ENCODE results near the gene MISP3. TPM values are rescaled to one million over a fixed set of nuclear protein-coding genes. Genes with fewer than 3 reads are reported as not detected.

Gene MISP3
- total RNA-seq, 1 experiment from 2014 or later: 3.2 TPM

DNA sequence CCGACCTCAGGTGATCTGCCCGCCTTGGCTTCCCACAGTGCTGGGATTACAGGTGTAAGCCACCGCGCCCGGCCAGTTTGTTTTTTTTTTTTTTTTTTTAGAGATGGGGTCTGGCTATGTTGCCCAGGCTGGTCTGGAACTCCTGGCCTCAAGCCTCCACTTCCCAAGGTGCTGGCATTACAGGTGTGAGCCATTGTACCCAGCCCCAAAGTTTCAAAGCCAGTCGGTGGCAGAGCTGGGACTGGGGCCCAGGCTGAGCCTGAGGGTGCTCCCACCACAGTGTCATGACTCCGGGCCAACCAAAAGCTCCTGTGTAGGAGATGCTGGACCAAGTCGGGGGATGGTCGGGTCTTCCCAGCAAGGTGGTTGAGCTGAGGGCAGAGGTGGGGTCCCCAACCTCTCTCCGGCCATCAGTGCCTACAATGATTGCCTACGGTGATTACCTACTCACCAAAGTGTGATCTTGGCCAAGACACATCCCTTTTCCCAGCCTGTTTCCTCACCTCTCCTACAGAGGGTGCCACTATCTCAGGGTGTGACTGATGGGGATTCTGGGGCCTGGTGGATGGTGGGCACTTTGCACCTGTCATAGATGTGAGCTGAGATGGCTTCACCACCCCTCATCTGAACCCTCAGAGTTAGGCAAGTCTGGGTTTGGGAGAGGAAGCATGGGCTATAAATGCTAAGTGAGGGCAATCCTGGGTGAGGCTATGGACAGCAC lies 23.8 kb downstream of the MISP3 start:
- H3K4me1 Mint-ChIP-seq: peaks cover 8% of the 10 kb centered on the region
- peaks cover 13% of the 10 kb centered on the region for H3K9me3 Mint-ChIP-seq
- TF ChIP-seq ZBTB43 (CRISPR knock-in tag; IDR thresholded peaks at IDR 0.05) (no peak), NFE2L1 (CRISPR knock-in tag; IDR thresholded peaks at IDR 0.05) (no peak), ZNF121 (CRISPR knock-in tag; IDR thresholded peaks at IDR 0.05) (peak; percentile 78), ELF4 (CRISPR knock-in tag; IDR thresholded peaks at IDR 0.05; ENCODE audit: low read depth) (no peak), USF2 (CRISPR knock-in tag; IDR thresholded peaks at IDR 0.05) (no peak)
- ChIA-PET CTCF (interaction anchor here (0.6 to 2.2 kb wide), 9 partner anchors 11 to 391 kb away, joined by 3 to 19 read pairs (median 5); partner anchors contain the start of genes ASF1B and PRKACA), POLR2A (no interaction called here)
- peak; percentile 66 for ATAC-seq
- peaks cover 22% of the 10 kb centered on the region for H3K27me3 Mint-ChIP-seq (ENCODE audit: low read depth)
- H3K36me3 Mint-ChIP-seq: peaks cover 12% of the 10 kb centered on the region
- H3K4me3 Mint-ChIP-seq: no peak overlapping the region
- no peak for DNase-seq (ENCODE audit: low spot score)
- peak overlapping the region; percentile 9; the same call in 1 of the 2 replicates for H3K27ac Mint-ChIP-seq

- Mint-ChIP-seq H3K4me3 (no peak overlapping the region), H3K4me1 (no peaks in the 10 kb centered on the region), H3K27me3 (ENCODE audit: low read depth) (peaks cover 19% of the 10 kb centered on the region), H3K36me3 (peaks cover 12% of the 10 kb centered on the region), H3K9me3 (peaks cover 13% of the 10 kb centered on the region), H3K27ac (no peak overlapping the region)
- TF ChIP-seq SMAD4 (CRISPR knock-in tag; IDR thresholded peaks at IDR 0.05) (no peak), TCF7 (CRISPR knock-in tag; IDR thresholded peaks at IDR 0.05; ENCODE audit: low read depth) (no peak), ZBTB21 (CRISPR knock-in tag; IDR thresholded peaks at IDR 0.05; ENCODE audit: borderline replicate concordance) (no peak)
- TF ChIP-seq, protein P1, sequence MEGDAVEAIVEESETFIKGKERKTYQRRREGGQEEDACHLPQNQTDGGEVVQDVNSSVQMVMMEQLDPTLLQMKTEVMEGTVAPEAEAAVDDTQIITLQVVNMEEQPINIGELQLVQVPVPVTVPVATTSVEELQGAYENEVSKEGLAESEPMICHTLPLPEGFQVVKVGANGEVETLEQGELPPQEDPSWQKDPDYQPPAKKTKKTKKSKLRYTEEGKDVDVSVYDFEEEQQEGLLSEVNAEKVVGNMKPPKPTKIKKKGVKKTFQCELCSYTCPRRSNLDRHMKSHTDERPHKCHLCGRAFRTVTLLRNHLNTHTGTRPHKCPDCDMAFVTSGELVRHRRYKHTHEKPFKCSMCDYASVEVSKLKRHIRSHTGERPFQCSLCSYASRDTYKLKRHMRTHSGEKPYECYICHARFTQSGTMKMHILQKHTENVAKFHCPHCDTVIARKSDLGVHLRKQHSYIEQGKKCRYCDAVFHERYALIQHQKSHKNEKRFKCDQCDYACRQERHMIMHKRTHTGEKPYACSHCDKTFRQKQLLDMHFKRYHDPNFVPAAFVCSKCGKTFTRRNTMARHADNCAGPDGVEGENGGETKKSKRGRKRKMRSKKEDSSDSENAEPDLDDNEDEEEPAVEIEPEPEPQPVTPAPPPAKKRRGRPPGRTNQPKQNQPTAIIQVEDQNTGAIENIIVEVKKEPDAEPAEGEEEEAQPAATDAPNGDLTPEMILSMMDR (IDR thresholded peaks at IDR 0.05): 0 out of 2 replicates have a peak, but pooled peaks have one; percentile 6
- DNase-seq (ENCODE audit: low spot score) (peak; percentile 53), ATAC-seq (peak; percentile 69)
- CTCF ChIA-PET: interaction anchor here (1.1 kb wide), 1 partner anchor 26 kb away, joined by 3 read pairs; the partner anchor contains the start of gene MISP3
- POLR2A ChIA-PET: no interaction called here
These were observed 25.1 kb downstream of the MISP3 start for GRCh38 chr19:14097532-14098151.

GRCh38 chr19:14101003-14101545 lies 28.5 kb downstream of the MISP3 start:
- ATAC-seq: no peak
- no peaks in the 10 kb centered on the region for H3K4me1 Mint-ChIP-seq
- no peaks in the 10 kb centered on the region for H3K9me3 Mint-ChIP-seq
- H3K27me3 Mint-ChIP-seq (ENCODE audit: low read depth): no peaks in the 10 kb centered on the region
- no peak overlapping the region for H3K4me3 Mint-ChIP-seq
- CTCF ChIA-PET: interaction anchor here (0.7 to 1.3 kb wide), 2 partner anchors 12 to 14 kb away, joined by 3 read pairs; a partner anchor contains a TSS
- H3K27ac Mint-ChIP-seq: no peak overlapping the region
- no peaks in the 10 kb centered on the region for H3K36me3 Mint-ChIP-seq
- POLR2A ChIA-PET: interaction anchor here (0.6 kb wide), 1 partner anchor 233 kb away, joined by 6 read pairs; no protein-coding TSS in a partner anchor
- no peak for DNase-seq (ENCODE audit: low spot score)
- TF ChIP-seq ZNF219 (CRISPR knock-in tag; IDR thresholded peaks at IDR 0.05; ENCODE audit: borderline replicate concordance): no peak
- TF ChIP-seq GTF2I (CRISPR knock-in tag; conservative IDR thresholded peaks at IDR 0.05): no peak
- TF ChIP-seq, protein P2, sequence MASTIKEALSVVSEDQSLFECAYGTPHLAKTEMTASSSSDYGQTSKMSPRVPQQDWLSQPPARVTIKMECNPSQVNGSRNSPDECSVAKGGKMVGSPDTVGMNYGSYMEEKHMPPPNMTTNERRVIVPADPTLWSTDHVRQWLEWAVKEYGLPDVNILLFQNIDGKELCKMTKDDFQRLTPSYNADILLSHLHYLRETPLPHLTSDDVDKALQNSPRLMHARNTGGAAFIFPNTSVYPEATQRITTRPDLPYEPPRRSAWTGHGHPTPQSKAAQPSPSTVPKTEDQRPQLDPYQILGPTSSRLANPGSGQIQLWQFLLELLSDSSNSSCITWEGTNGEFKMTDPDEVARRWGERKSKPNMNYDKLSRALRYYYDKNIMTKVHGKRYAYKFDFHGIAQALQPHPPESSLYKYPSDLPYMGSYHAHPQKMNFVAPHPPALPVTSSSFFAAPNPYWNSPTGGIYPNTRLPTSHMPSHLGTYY (CRISPR knock-in tag; IDR thresholded peaks at IDR 0.05): no peak
- no peak for TF ChIP-seq SMAD3 (CRISPR knock-in tag; IDR thresholded peaks at IDR 0.05; ENCODE audit: borderline replicate concordance)
- TF ChIP-seq ZBTB21 (CRISPR knock-in tag; IDR thresholded peaks at IDR 0.05; ENCODE audit: borderline replicate concordance): no peak
- TF ChIP-seq USF2 (CRISPR knock-in tag; IDR thresholded peaks at IDR 0.05): no peak
- no peak for TF ChIP-seq ATF1 (CRISPR knock-in tag; IDR thresholded peaks at IDR 0.05)
- TF ChIP-seq JAZF1 (CRISPR knock-in tag; IDR thresholded peaks at IDR 0.05): no peak
- TF ChIP-seq EMX1 (CRISPR knock-in tag; IDR thresholded peaks at IDR 0.05): no peak
- TF ChIP-seq NFE2L1 (CRISPR knock-in tag; IDR thresholded peaks at IDR 0.05): no peak
- TF ChIP-seq MXD4 (CRISPR knock-in tag; IDR thresholded peaks at IDR 0.05; ENCODE audit: borderline replicate concordance): no peak
- no peak for TF ChIP-seq ZBTB43 (CRISPR knock-in tag; IDR thresholded peaks at IDR 0.05)
- TF ChIP-seq ZNF263 (CRISPR knock-in tag; IDR thresholded peaks at IDR 0.05; ENCODE audit: low read depth): no peak
- no peak for TF ChIP-seq KAT7 (CRISPR knock-in tag; IDR thresholded peaks at IDR 0.05; ENCODE audit: borderline replicate concordance)
